ENCODE data around the gene CST7.

Gene CST7

DNA sequence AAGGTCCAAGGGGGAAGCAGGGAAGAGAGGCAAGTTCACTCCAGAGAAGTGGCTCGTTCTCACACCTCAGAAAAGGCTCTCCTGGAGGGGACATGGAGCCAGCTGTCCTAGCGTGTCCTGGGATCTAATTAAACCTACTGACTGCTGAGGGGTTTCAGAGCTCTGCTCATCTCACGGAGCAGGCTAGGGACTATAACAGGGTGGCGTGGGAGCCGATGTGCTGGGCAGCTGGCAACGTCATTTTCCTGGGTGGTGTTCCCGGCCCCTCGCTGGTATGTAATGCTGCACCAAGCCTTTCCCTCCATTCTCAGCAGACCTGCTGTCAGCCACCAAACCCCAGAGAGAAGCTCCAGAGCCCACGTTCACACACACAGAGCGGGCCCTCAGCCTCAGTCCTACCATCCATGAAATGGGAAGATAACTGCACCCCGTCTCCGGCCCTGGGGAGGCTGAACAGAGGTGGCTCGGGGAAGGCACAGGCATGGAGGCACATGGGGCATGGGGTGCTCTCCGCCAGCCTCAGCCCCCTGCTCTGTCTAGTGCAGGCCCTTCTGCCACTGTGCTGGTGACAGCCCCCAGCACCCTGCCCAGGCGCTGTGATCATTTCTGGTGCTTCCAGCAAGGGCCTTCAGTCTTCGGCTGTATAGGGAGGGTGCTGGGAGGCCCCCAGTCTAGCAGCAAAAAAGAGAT is 1.9 kb downstream of the CST7 start:
- no peak for DNase-seq (ENCODE audit: low read depth)

DNA sequence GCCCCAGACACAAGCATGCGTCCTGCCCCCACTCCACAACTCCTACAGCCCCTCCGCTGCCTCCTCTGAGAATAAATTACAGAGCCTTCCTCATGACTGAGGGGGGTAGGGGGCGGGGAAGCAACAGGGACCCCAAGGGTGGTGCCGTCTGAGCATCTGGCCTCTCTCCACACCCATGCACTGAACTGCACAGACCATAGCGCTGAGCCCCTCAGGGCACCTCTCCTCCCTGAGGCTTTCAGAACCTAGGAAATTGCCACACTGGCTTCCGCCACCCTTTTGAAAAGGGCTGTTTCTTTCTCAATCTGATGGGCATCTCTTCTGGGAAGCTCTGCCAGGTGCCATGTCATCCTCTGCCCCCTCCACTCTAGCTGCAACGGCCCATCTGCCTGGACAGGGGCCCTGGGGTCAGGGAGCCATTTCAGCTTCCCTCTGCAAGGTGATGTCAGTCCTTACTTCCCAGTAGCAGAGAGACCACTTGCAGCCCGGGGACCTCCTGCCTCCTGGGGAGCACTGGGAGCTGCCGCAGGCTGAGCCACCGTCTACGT is 2.5 kb downstream of the CST7 start:
- DNase-seq (ENCODE audit: low read depth), result no peak

DNA sequence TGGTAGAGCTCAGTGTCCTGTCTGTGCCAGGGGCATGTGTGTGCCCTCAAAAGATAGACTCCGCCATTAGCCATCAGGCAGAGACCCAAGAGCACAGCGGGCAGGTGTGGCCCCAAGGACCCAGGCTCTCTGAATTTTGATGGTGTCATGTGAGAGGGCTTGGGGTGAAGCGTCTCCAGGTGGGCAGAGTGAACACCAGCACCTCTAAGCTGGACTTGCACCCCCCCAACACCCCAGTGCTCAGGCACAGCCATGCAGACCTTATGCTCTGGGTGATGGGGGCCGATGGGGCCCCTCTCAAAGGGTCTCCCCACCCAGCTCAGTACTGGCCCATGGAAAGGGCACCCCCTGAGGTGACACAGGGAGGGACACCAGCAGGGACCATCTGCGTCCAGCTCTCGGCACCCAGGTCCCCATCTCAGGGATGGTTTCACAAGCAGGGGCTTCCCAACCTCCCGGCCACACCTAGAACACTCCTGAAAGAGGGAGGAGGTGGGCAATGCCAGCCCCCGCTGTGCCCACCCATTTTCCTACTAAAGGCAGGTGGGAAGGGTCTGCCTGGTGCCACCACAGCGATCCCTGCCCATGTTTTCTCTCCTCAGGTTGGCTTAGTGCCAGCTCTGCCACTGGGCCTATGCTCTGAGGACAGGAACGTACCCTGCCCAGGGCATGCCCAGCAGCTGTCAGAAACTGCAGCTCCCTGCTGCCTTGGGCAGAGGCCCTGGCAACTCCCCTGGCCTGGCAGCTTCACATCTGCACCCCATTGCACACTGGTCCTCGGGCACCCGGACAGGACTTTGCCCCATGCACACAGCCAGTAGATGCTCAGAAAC is 3.5 kb downstream of the CST7 start:
- DNase-seq (ENCODE audit: low read depth), result no peak

- DNase-seq (ENCODE audit: low read depth), result no peak
Observed at GRCh38 chr20:24953209-24953575, 4.1 kb downstream of the CST7 start.

DNA sequence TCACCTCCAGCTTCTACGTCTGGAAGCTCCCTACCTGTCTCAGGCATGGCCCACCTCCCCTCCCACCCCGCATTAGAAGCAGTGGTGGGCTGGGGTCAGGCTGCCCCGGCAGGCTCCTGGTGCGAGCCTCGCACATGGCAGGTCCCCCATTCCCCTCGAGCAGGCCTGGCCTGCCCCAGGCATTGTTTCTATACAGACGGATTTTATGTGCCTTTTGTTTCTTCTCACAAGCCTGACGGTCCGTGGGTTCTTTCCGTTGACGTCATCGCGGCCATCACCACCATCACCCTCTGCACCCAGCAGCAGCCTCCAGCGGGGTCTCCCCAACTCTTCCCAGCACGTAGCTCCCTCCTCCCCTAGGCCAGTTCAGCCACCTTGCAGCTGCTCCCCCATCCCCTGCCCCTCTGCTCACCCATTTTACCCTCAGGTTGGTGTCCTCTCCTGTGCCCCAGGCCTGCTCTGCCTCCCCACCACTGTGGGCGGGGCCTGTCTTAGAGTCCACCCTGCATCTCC is 4.6 kb downstream of the CST7 start:
- DNase-seq (ENCODE audit: low read depth), result no peak

DNA sequence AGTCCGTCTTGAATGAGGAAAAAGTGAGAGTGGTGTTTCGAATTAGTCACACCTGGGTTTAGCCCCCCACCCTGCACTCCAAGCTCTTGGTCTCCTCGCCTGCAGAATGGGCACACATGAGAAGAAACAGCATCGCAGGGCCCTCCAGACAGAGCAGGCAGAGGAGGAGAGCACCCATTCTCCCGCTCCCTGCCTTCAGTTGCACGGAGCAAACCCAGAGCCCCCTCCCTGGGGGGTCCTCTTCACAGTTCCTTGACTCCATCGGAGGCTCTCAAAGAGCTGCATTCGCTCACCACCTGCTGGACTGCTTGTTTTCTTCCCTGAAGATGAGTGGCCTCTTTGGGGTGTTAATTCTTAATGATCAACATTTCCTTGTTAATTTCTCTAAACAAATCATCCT is 5.1 kb downstream of the CST7 start:
- no peak for DNase-seq (ENCODE audit: low read depth)

DNA sequence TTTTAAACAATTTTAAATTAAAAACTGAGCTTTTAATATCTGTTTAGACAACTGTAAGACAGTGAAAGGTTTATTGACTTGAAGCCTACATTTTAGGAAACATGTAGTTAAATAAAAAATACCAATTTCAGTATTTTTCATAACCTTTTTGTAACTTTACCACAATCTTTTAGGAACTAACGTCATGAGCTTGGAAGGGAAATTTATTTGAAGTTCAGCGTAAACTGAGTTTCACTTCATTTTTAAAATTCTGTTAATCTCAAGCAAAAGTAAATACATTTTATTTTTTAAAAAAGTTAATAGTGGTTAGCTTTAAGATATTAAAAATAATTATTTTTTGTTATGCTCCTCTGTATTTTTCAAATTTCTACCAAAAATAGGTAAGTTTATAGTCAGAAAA is 5.5 kb downstream of the CST7 start:
- DNase-seq (ENCODE audit: low read depth), result no peak

DNA sequence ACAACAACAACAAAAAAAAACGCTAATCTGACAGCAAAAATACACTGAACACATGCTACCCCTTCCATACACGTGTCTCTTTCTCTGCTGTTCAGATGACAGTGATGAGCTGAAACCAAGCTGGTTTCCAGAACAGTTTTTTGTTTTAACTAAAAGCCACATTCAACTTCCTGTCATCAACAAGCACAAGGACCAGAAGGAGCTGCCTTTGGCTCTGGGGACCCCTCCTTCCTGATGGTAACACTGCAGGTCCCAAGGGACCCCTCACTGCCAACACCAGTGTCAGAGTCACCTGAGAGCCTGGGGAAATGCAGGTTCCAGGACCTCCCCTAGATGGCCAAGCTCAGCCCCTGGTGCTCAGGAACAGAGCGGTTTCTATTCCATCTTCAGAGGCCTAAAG is 6.0 kb downstream of the CST7 start:
- DNase-seq (ENCODE audit: low read depth), result no peak

- no peak for DNase-seq (ENCODE audit: low read depth)
Observed at GRCh38 chr20:24956001-24956841, 7.2 kb downstream of the CST7 start.

DNA sequence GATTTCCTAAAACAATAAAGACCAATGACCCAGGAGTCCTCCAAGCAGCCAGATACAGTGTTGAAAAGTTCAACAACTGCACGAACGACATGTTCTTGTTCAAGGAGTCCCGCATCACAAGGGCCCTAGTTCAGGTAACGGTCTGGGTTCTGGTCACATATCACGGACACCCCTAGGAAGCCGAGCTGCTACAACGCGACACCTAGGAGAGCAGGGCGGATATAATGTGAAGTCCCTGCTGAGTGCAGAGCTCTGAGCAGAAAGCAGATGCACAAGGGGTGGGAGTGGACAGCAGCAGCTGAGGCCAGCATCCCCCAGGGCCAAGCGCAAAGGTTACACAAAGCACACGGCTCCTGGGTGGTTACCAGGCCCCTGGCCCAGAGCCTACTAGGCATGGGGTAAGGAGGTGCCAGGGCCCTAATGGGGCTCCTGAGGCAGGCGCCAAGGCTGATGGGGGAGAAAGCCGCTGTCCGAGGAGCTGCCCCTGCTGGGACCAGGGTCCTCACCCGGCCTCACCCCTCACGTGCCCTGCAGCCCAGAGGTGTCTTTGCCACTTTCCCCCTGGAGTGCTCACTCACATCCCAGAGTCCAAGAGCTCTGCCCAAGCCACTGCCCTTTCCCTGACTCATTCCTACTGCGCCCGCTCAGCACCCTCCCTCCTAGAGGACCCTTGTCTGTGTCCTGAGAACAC is 8.4 kb downstream of the CST7 start:
- DNase-seq (ENCODE audit: low read depth), result no peak

- no peak for DNase-seq (ENCODE audit: low read depth)
Observed at GRCh38 chr20:24958506-24959385, 9.7 kb downstream of the CST7 start.

DNA sequence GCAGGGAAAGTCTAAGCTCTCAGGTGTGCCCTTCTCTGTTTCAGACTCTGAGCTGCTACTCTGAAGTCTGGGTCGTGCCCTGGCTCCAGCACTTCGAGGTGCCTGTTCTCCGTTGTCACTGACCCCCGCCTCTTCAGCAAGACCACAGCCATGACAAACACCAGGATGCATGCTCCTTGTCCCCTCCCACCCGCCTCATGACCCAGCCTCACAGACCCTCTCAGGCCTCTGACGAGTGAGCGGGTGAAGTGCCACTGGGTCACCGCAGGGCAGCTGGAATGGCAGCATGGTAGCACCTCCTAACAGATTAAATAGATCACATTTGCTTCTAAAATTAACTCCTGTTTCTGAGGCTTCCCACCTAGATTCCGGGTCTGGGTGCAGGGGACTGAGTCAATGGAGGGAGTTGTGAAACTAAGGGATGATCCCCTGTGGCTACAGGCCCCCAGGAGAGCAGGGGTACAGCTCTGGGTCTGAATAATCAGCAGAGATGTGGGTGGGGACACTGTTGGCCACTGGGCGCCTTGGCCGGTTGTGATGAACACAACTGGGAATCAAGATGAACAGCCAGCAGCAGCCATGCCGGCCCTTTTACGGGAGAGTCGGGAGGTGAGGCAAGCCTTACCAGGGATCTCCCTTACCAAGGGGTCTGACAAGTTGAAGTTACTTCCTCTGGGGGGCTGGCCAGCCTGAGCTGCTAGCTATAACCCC is 10.7 kb downstream of the CST7 start:
- no peak for DNase-seq (ENCODE audit: low read depth)

DNA sequence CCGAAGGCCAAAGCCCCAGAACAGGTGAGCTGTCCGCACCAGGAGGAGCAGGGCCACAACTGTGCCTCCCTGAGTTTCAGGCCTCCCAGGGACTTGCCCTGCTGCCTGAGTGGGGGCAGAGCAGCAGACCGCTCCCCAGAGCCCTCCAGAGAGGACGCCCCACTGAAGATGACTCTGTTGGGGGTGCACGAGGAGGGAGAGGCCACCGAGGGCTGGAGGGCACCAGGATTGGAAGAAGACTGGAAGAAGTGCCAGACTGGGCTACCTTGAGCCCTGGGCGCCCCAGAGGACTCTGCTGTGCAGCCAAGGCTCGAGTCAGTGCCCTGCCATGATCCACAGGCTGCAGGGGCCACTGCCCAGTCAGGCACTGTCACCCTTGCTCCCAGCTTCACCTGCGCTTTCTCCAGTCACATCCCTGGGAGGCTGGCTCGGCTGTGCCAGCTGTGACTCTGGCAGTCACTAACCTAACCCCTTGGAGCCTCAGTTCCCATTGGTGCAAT is 11.3 kb downstream of the CST7 start:
- DNase-seq (ENCODE audit: low read depth), result no peak

GRCh38 chr20:24960861-24961260 is 11.8 kb downstream of the CST7 start:
- DNase-seq (ENCODE audit: low read depth), result no peak

DNA sequence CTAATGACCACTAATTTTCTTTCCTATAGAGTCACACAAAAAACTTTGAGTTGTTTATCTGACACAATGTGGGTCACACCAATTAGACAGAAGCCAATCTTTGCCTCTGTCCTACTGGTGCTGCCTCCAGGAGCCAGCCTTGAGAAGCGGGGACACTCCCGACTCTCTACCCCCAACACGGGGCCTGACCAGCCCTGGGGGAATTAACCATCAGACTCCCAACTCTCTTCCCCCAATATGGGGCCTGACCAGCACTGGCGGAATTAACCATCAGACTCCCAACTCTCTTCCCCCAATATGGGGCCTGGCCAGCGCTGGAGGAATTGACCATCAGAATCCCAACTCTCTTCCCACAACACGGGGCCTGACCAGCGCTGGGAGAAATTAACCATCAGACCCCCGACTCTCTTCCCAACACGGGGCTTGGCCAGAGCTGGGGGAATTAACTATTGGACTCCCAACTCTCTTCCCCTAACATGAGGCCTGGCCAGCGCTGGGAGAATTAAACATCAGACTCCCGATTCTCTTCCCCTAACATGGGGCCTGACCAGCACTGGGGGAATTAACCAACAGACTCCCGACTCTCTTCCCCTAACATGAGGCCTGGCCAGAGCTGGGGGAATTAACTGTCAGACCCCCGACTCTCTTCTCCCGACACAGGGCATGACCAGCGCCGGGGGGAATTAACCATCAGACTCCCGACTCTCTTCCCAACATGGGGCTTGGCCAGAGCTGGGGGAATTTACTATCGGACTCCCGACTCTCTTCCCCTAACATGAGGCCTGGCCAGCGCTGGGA is 12.5 kb downstream of the CST7 start:
- no peak for DNase-seq (ENCODE audit: low read depth)

DNA sequence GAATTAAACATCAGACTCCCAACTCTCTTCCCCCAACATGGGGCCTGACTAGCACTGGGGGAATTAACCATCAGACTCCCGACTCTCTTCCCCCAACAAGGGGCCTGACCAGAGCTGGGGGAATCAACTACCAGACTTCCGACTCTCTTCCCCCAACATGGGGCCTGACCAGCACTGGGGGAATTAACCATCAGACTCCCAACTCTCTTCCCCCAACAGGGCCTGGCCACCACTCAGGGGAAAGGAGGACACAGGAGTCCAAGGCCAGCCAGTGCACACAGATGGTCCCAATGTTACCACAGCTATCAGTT is 13.1 kb downstream of the CST7 start:
- no peak for DNase-seq (ENCODE audit: low read depth)

- no peak for DNase-seq (ENCODE audit: low read depth)
Observed at GRCh38 chr20:24962510-24962909, 13.4 kb downstream of the CST7 start.

GRCh38 chr20:24963672-24964505 is 14.8 kb downstream of the CST7 start:
- DNase-seq (ENCODE audit: low read depth), result no peak

Data from stimulated activated CD8-positive, alpha-beta memory T cell treated with anti-CD3 and anti-CD28 coated beads, Interleukin-15, amount 100 ng/mL, for 1 hour (primary cell).